Measurements from ENCODE around the gene KIF26A. TPM values are rescaled to one million over a fixed set of nuclear protein-coding genes. Genes with fewer than 3 reads are reported as not detected.
A peak's percentile ranks its signal among the peaks of the same experiment; 100 is the strongest.

The KIF26A gene
- total and polyA plus RNA-seq, 8 donors, result 0.65 to 21.7 (median 1.5) TPM

DNA sequence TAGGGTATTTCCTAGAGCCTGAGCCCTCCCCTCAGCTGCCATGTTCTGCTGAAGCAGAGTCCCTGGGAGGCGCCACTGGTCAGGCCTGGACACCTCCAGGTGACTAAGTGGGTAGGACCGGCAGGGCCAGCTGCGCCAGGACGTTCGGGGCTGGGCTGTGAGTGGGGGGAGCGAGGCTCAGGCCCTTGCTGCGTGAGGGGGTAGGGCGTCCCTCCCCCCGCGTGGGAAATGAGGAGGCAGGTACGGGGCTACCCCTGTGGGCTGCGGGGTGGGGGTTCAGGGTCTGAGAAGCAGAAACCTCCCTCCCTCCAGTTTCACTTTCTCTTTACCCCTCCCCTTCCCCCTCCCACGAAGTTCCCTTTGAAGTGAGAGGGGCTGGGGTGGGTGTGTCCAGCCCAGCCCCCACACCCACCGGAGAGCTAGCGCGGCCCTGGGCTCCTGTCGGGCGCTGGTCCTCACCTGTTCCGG is 22.1 kb upstream of the KIF26A start:
- peaks cover 21 to 93% (median 27%) of the 10 kb centered on the region in 3 donors for H3K27me3 ChIP-seq
- TF ChIP-seq POLR2A (IDR thresholded peaks at IDR 0.05), result no peak
- no peak for TF ChIP-seq EP300 (IDR thresholded peaks at IDR 0.05)
- TF ChIP-seq, protein P1, sequence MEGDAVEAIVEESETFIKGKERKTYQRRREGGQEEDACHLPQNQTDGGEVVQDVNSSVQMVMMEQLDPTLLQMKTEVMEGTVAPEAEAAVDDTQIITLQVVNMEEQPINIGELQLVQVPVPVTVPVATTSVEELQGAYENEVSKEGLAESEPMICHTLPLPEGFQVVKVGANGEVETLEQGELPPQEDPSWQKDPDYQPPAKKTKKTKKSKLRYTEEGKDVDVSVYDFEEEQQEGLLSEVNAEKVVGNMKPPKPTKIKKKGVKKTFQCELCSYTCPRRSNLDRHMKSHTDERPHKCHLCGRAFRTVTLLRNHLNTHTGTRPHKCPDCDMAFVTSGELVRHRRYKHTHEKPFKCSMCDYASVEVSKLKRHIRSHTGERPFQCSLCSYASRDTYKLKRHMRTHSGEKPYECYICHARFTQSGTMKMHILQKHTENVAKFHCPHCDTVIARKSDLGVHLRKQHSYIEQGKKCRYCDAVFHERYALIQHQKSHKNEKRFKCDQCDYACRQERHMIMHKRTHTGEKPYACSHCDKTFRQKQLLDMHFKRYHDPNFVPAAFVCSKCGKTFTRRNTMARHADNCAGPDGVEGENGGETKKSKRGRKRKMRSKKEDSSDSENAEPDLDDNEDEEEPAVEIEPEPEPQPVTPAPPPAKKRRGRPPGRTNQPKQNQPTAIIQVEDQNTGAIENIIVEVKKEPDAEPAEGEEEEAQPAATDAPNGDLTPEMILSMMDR (IDR thresholded peaks at IDR 0.05), result no peak
- no peak for TF ChIP-seq POLR2AphosphoS5 (IDR thresholded peaks at IDR 0.05)
- H3K27ac ChIP-seq, result peak overlapping the region; percentile 79 to 91 (median 85)
- no peaks in the 10 kb centered on the region for H3K36me3 ChIP-seq
- peaks cover 15 to 54% (median 38%) of the 10 kb centered on the region in 4 donors for H3K4me1 ChIP-seq
- H3K4me3 ChIP-seq, result peak overlapping the region; percentile 49 to 60 (median 56)
- H3K9me3 ChIP-seq, result no peaks in the 10 kb centered on the region
- intact Hi-C loops (cut with DNase I; ENCODE audit: low total_unique reads), result no loop called here
- WGBS, 5 donors, result 5 to 12% (median 8%) methylated on average over 8 to 19 of the region's 19 CpGs
- peak; percentile 59 to 61 for DNase-seq

DNA sequence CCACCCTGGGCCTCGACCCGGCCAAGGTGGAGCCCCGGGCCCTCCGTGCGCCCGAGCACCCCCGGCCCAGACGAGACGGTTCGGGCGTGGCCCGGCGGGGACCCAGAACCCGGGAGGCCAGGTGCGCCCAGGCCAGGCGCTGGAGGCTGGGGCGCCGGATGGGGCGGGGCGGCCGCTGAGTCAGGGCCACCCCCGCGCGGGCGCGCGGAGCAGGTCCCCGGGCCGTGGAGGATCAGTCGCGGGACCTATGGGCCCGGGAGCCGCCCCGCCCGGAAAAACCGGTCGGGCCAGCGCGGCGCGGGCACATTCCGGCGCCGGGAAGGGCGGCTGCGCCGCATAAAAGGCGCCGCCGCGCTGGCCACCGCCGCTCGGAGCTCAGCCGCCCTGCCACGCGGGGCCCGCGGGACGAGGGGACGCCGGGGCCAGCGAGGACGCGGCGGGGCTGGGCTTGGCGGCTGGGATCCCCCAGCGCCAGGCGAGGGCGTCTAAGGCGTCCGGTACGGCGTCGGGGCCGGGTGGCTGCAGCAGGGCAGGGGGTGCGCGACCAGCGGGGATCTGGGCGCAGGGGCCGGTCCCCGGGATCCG is 21.5 kb upstream of the KIF26A start:
- intact Hi-C loops (cut with DNase I; ENCODE audit: low total_unique reads), result no loop called here
- H3K4me3 ChIP-seq, result peak overlapping the region; percentile 49 to 60 (median 56)
- H3K9me3 ChIP-seq, result no peaks in the 10 kb centered on the region
- peaks cover 21 to 90% (median 27%) of the 10 kb centered on the region in 3 donors for H3K27me3 ChIP-seq
- DNase-seq, result peak; percentile 85 to 90
- no peaks in the 10 kb centered on the region for H3K36me3 ChIP-seq
- 0 to 1% (median 1%) methylated on average over 6 to 83 of the region's 83 CpGs for WGBS, 5 donors
- H3K4me1 ChIP-seq, result peaks cover 15 to 48% (median 33%) of the 10 kb centered on the region in 4 donors
- peak overlapping the region; percentile 79 to 91 (median 85) for H3K27ac ChIP-seq
- TF ChIP-seq EP300 (IDR thresholded peaks at IDR 0.05) (no peak), POLR2AphosphoS5 (IDR thresholded peaks at IDR 0.05) (peak in 1 of 3 donors; percentile 27), POLR2A (IDR thresholded peaks at IDR 0.05) (no peak)
- TF ChIP-seq, protein P1 (IDR thresholded peaks at IDR 0.05), result no peak

DNA sequence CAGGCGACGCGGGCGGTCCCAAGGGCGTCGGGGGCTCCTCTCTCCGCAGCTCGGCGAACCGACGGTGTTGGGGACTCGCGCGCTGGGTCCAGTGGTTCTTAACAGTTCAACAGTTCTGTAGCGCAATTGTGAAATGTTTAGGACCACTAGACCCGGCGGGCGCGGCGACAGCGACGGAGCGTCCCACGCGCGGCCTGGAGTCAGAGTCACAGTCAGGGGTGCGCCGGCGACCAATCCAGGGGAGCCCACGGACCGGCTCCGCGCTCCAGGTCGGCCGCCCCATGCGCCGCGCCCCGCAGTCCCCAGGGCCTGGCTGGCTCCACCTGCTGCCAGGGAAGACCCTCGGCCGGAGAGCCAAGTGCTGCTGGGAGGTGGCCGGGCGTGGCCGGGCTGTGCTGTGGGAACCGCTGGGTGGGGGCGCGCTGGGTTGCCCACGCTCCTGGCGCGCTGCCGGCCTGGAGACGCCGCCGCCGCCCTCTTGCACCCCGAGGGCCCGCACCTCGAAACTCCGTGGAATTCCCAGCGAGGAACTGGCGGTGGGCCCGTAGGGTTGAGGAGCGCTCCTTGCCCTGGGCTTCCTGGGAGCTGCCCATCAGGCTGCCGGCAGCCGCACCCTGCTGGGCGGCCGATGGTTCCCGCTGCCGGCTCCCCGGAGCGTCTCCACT is 20.9 kb upstream of the KIF26A start:
- Histone ChIP-seq H3K36me3 (no peaks in the 10 kb centered on the region), H3K4me1 (peaks cover 15 to 42% (median 30%) of the 10 kb centered on the region in 4 donors), H3K9me3 (no peaks in the 10 kb centered on the region), H3K27me3 (peaks cover 21 to 85% (median 27%) of the 10 kb centered on the region in 3 donors), H3K27ac (peak overlapping the region; percentile 79 to 89 (median 85)), H3K4me3 (peak overlapping the region; percentile 49 to 60 (median 56))
- intact Hi-C loops (cut with DNase I; ENCODE audit: low total_unique reads), result no loop called here
- WGBS, 5 donors, result 3 to 15% (median 5%) methylated on average over 24 to 71 of the region's 71 CpGs
- TF ChIP-seq POLR2A (IDR thresholded peaks at IDR 0.05), result no peak
- TF ChIP-seq POLR2AphosphoS5 (IDR thresholded peaks at IDR 0.05), result no peak
- no peak for TF ChIP-seq EP300 (IDR thresholded peaks at IDR 0.05)
- TF ChIP-seq, protein P1 (IDR thresholded peaks at IDR 0.05), result no peak
- peak in 1 of 2 donors; percentile 35 for DNase-seq

- Histone ChIP-seq H3K36me3 (no peaks in the 10 kb centered on the region), H3K4me1 (peaks cover 15 to 36% (median 28%) of the 10 kb centered on the region in 4 donors), H3K27ac (peak overlapping the region in 2 of 5 donors; percentile 79 to 89), H3K9me3 (peaks cover 0 to 2% (median under 1%) of the 10 kb centered on the region in 4 donors), H3K27me3 (peaks cover 21 to 83% (median 27%) of the 10 kb centered on the region in 3 donors), H3K4me3 (peak overlapping the region; percentile 49 to 60 (median 56))
- intact Hi-C loops (cut with DNase I; ENCODE audit: low total_unique reads), result no loop called here
- 57 to 84% (median 64%) methylated on average over 10 to 30 of the region's 30 CpGs for WGBS, 5 donors
- TF ChIP-seq, protein P1 (IDR thresholded peaks at IDR 0.05), result no peak
- TF ChIP-seq POLR2AphosphoS5 (IDR thresholded peaks at IDR 0.05) (no peak), POLR2A (IDR thresholded peaks at IDR 0.05) (no peak), EP300 (IDR thresholded peaks at IDR 0.05) (no peak)
- DNase-seq, result peak; percentile 10 to 24
These were observed 20.2 kb upstream of the KIF26A start for GRCh38 chr14:104118006-104118844.

All from stomach (tissue), 9 donors.